ENCODE results near the gene ZNF573.
A peak's percentile ranks its signal among the peaks of the same experiment; 100 is the strongest.
"Not testable (repeated sequence)": the region's sequence is repeated elsewhere in the genome, so short reads cannot be mapped to it uniquely, and the experiment has no call there.

ZNF573 gene

DNA sequence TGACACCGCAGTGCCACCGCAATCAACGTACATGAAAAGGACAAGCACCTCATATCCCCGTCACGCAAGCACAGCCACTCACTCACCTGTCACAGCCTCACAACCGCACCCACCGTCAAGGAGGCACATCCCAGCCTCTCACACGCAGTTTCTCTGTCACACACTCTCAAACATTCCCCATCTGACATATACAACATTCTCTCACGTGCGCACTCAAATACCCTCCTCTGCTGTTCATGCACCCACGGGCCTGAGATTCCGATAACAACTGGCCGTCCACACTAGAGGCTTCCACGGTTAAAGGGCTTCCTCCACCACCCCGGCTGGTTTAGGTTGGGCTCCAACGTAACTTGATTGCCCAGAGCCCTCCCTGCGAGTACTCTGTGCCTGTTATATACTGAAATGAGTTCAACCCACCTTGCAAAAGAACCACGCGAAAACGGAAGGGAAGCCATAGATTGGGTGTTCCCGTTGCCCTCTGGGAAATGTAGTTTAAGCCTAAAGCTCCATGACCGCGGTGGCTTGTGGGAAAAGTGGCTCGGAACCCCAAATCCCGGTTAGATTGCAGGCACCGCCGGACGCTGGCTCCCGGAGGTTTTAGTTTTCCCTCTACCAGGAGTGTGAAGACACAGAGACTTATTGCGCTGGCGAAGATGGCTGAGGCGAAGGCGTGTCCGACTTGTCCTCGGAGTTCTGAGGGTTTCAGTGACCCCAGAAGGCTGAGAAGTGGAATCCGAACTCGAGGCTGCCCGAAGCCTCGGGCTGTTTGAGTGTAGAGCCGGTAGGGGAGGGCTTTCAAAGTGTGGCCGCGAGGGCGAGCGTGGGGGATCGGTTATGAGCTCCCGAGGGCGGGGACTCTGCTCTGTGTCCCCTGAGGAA lies at the start of gene ZNF573:
Gene ZNF573 (minus strand): TSS at position 460 of the 879 bp plus-strand sequence. CDS start 5,857 bp downstream, outside the sequence.
- peak; percentile 91 for DNase-seq

DNA sequence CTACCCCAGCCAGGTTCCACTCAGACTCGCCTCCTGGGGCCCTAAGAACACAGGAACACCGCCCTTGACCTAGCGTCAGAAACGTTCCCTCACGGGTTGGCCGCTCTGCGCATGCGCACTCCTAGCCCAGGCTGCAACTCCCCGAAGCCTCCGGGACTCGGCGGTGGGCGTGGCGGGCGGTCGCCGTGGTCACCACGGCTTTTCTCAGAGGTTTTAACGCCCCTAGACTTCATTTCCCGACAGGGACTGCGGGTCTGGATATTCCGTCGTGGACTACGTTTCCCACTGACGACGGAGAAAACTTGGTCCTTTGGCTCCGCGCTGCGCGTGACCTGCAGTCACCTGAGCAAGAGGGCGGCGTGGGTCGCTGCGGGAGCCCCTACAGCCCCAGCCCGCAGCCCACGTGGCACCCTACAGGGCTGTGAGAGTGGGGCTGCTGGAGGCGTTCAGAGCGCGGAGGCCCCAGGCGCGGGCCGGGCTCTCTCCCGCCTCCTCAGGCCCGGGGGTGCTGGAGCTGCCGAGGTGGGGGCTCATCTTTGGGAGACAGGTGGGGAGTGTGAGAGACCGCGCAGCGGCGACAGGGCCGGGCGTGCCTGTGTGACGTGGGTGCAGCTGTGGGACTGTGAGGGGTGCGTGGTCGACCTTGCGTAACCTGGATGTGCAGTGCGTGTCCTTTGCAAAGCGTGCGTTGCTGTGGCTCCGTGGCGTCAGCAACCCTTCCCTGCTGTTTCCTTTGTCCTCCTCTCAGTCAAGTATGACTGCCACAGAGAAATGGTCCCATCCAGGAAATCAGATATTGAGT lies 38.0 kb upstream of the ZNF573 start:
- DNase-seq = peak; percentile 65

DNA sequence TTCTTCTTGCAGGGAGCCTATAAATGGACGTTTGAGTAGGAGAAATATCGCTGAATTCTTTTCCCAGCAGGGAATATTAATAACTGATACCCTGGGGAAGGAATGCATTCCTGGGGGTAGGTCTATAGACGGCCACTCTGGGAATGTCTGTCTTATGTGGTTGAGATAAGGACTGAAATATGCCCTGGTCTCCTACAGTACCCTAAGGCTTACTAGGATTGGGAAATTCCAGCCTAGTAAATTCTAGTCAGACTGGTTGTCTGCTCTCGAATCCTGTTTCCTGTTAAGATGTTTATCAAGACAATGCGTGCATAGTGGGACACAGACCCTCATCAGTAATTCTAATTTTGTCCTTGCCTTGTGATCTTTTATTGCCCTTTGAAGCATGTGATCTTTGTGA lies 36.2 kb upstream of the ZNF573 start:
- DNase-seq = not testable (repeated sequence)

DNA sequence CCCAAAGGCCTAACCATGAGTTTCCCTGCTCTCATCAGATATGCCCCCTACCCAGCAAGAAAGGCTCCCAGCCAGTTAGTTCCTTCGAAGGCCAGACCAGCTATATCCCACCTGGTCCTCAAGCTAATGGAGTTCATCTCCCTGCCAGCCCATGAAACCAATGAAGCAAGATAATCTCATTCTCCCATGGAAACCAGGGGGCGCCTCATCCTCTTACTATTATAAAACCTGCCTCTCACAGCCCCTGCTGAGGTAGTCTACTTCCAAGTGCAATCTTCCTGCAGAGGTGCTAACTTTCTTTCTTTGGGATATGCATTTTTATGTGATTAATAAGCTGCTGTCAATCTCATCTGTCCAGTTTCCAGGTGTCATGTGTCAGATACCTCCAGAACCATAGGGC lies 34.0 kb upstream of the ZNF573 start:
- DNase-seq = no peak

DNA sequence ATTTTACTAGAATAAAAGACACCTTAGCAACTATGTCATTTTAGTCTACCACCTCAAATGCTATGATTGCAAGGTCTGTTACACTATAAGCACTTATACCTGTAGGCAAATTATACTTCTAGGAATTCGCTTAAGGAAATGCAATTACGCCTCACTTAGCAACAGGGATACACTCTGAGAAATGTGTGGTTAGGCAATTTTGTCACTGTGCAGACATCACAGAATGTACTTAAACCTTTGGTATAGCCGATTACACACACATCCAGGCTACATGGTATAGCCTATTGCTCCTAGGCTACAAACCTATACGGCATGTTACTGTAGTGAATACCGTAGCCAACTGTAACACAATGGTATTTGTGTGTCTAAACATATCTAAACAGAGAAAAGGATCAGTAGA lies 30.0 kb upstream of the ZNF573 start:
- DNase-seq = no peak

DNA sequence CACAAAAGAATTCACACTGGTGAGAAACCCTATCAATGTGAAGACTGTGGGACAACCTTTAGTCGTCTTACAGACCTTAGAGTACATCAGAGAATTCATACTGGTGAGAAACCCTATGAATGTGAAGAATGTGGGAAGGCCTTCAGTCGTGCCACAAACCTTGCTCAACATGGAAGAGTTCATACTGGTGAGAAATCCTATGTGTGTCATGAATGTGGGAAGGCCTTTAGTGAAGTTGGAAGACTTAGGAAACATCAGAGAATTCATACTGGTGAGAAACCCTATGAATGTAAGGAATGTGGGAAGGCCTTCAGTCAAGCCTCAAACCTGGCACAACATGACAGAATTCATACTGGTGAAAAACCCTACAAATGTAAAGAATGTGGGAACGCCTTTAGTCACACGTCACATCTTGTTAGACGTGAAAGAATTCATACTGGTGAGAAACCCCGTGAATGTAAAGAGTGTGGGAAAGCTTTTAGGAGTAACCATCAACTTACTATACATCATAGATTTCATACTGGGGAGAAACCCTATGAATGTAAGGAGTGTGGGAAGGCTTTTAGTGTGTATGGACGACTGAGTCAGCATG lies 24.0 kb upstream of the ZNF573 start:
- DNase-seq = no peak

DNA sequence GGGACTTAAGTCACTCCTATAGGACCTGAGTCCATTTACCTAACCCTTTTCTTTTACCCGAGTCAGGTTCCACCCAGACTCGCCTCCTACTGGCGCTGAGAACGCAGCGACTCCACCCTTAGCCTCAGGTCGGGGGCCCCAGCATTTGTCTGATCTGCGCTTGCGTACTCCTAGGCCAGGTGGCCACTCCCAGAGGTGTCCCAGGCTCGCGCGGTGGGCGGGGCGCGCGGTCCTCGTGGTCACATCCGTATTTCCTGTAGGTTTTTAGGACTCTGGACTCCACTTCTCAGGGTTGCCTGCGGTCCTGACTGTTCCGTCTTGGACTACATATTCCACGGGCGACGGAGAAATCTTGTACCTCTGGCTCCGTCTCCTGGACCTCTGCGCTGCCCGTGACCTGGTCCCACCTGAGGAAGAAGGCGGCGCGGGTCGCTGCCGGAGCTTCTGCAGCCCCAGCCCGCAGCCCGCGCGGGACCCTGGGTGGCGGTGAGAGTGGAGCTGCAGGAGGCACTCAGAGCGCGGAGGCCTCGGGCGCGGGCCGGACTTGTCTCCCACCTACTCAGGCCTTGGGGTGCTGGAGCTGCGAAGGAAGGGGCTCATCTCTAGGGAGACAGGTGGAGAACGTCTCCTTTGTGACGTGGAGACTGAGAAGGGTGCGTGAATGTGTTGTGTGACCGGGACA lies 11.0 kb upstream of the ZNF573 start:
- no peak for DNase-seq

DNA sequence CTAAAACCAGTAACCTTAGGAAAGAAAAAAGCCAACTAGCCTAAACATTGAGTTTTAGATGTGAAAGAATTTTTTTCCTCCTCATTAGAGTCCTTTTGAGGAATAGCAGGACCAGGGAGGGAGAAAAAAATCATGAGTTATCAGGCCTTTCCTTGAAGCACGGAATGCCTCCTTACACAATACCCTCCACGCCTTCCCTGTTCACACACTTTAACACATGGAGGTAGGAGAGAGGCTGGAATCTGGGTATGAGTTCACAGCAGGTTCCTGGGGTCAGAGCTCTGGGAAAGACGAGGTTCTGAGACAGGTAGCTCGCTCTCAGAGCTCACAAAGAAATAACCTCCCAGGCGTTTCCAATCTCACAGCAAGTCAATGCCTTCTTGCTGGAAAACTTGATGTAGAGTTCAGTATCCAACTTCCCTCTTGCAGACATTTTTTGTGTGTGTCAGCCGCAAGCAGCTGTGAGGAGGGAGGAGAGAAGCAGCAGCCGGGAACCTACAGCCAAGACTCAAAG lies 716 bp downstream of the ZNF573 start:
- no peak for DNase-seq

DNA sequence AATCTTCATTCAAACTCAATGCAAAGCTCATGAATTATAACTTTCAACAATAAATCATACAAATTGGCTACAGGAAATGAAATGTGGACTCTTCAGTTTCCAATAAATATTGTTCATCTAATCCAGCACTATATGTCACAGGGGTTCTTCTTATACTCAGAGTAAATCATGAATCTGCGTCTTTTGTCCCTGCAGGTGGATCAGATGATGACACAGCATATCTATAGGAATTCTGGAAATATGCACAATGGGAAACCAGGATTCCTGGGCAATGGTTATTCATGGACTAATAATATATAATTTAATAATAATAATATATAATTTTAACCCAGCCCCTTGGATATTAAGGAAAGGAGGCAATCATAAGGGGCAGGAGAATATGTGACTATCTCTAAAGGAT lies 8.4 kb downstream of the ZNF573 start:
- DNase-seq = no peak

DNA sequence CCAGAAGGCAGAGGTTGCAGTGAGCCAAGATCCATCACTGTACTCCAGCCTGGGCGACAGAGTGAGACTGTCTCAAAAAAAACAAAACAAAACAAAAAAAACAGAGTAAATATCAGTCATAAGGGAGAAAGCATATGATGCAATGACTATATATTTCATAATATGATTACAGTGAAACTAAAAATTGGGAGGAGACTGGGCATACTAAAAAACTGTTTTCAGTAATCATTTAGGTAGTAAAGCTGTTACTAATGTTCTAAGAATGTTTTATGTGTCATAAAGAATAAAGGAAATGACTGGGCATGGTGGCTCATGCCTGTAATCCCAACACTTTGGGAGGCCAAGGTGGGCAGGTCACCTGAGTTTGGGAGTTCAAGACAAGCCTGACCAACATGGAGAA lies 15.9 kb downstream of the ZNF573 start:
- DNase-seq = no peak

DNA sequence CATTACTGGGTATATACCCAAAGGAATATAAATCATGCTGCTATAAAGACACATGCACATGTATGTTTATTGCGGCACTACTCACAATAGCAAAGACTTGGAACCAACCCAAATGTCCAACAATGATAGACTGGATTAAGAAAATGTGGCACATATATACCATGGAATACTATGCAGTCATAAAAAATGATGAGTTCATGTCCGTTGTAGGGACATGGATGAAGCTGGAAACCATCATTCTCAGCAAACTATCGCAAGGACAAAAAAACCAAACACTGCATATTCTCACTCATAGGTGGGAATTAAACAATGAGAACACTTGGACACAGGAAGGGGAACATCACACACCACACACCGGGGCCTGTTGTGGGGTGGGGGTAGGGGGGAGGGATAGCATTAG lies 21.7 kb downstream of the ZNF573 start:
- not testable (repeated sequence) for DNase-seq

DNA sequence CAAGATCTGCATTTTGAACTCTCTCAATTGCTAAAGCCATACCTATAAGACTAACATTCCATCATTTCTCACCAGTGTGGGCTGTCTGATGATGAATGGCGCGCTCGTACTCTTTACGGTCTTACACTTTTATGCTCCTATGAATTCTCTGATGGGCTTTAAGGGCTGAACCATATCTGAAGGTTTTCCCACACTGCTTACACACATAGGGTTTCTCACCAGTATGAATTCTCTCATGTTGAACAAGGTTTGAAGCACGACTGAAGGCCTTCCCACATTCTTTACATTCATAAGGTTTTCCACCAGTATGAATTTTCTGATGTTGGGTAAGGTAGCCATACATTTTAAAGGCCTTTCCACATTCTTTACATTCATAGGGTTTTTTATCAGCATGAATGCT lies 41.0 kb downstream of the ZNF573 start:
- DNase-seq = no peak

DNA sequence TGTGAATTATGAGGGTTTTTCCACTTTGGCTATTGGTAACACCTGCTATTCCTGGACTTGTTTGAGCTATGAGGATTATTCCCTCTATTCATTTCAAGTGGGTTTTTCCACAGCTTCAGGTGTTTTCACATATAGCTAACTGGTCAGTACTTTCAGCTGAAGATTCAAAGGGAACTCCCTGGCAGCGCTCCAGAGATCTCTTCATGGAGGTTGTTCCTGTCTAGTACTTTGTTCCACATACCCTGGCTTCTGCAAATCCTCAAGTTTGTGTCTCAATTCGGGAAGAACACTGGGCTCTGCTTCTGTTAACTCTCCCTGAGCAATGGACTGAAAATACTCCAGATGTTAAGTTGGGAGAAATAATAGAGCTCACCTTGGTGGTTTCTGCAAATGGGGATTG lies 54.2 kb downstream of the ZNF573 start:
- no peak for DNase-seq

DNA sequence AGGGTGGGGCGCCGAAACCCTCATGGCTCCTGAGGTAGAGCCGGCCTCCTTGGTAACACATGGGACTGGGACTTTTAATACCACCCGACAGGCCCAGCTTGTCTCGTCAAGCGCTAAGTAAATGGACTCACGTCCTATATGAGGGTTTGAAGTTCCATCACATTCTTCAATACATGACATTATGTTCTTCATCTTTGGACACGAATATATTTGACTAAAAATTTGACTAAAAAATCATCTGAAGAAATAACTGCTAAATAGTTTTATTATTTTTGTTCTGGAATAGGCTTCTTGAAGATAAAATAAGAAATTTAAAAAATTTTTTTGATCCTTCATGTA lies 59.5 kb downstream of the ZNF573 start:
- no peak for DNase-seq

DNA sequence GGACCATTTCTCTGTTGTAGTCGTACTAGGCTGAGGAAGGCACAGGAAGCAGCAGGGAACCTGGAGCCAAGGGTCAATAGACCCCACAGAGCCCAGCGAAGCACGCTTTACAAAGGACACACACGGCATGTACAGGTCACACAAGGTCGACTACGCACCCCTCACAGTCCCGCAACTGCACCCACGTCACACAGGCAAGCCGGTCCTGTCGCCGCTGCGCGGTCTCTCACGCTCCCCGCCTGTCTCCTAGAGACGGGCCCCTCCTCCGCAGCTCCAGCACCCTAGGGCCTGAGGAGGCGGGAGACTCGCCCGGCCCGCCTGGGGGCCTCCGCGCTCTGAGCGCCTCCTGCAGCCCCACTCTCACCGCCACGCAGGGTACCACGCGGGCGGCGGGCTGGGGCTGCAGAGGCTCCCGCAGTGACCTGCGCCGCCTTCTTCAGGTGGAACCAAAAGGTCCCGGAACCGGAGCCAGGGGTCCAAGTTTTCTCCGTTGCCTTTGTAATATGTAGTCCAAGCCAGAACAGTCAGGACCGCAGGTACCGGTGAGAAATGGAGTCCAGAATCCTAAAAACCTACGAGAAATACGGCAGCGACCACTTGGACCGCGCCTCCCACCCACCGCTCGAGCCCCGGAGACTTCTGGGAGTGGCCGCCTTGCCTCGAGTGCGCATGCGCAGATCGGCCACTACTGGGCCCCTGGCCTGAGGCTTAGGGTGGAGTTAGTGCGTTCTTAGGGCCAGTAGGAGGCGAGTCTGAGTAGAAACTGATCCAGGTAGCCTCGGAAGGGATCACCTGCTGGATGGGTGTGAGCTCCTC lies 60.1 kb downstream of the ZNF573 start, which contains the start of gene ZNF607:
Gene ZNF607 (minus strand): TSS at position 651 of the 816 bp plus-strand sequence. CDS start 8,143 bp downstream, outside the sequence.
- DNase-seq = peak; percentile 92

DNA sequence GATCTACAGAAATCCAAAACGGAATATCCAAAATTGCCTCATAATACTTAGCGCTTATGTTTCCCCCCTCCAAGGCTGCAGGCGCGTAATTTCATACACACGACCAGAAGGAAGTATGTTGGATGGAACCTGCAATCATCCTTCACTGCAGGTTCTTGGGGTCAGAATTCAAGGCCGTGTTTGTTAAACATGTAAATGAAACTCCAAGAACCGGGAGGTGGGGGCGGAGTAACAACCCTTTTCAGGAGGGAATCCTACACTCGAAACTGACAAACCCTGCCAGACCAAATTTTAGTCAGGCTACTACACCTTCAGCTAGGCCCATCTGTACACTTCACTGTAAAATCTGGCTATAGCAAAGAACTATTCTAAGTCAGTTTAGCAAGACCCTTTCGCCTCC lies 61.1 kb downstream of the ZNF573 start:
- no peak for DNase-seq

DNA sequence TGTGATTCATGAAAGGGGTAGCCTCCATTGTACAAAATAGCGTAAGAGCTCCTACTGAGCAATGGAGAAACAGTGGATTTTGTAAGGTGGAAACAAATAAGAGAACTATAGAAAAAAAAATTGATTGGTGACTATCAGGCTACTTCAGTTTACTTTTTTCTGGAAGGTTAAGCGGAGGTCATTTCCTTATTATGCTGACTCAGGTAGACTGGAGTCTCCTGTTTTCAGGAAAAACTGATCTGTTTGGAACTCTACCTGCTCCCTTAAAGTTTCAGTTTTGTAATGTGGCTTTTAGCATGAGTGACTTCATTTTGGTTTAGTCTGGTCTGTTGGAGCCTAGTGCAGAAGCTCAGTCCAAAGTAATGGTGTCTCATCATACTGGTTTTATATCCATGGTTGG lies 63.2 kb downstream of the ZNF573 start:
- no peak for DNase-seq

DNA sequence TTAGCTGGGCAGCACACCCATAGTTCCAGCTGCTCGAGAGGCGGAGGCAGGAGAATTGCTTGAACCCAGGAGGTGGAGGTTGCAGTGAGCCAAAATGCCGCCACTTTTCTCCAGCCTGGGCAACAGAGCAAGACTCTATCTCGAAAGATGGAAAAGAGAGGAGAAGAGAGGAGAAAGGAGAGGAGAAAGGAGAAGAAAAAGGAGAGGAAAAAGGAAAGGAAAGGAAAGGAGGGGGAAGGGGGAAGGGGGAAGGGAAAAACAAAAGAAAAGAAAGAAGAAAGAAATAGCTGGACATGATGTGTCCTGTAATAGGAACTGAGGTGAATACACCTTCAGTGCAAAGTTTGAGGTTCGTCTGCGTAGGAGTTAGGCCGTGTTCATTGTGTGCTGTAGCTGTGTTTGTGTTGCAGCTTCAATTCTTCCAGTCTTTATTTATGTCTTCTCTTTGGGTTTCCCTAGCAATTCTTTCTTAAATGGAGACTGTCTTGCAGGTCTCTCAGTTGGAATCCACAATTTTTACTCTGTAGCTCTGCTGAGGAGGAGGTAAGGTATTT lies 73.3 kb downstream of the ZNF573 start:
- no peak for DNase-seq

DNA sequence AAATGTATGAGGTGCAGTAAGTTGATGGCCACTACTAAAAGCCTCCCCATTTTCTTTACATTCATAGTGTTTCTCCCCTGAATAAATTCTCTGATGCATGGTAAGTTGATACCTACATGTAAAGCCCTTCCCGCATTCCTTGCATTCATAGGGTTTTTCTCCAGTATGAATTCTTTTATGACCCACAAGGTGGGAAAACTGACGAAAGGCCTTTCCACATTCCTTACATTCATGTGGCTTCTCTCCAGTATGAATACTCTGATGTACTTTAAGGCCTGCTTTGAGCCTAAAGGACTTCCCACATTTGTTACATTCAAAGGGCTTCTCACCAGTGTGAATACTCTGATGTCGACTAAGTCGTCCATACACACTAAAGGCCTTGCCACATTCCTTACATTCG lies 80.3 kb downstream of the ZNF573 start:
- no peak for DNase-seq

DNA sequence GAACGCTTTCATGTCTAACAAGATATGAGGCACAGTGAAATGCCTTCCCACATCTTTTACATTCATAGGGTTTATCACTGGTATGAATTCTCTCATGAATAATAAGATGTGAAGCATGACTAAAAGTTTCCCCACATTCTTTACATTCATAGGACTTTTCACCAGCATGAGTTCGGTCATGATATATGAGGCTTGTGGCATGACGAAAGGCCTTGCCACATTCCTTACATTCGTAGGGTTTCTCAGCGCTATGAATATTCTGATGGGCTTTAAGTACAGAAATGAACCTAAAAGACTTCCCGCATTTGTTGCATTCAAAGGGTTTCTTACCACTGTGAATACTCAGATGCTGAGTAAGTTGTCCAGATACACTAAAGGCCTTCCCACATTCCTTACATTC lies 81.2 kb downstream of the ZNF573 start:
- no peak for DNase-seq

DNA sequence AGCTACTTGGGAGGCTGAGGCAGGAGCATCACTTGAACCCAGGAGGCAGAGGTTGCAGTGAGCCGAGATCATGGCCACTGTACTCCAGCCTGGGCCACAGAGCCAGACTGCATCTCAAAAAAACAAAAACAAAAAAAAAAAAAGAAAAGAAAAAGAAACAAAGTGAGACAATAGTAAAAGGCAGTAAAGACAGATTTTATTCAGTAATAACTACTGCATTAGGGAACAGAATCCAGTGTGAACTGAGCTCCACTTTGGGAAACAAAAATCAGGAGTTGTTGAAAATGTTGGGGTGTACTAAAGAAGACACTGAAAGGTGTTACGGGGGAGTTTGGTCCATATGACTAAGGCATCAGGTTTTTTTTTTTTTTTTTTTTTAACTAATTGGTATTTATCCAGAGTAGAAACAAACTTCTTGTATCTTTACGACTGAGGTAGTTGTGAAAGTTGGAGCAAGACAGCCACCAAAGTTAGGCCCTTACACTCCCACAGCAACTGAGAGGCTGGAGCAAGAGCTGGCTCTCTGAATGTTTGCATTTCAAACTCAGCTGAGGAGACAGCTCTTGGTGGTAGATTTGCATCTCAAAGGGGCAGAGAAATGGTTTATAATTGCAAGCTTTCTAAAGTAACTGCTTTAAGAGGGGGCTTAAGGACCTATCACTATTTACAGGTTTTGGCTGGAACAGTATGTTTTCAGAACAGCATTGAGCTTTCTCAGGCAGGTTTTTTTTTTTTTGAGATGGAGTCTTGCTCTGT lies 84.1 kb downstream of the ZNF573 start:
- no peak for DNase-seq

Data from NCI-H2171 (cell line).